Neural cell (in vitro differentiated cells): Measurements from ENCODE around the gene CTNNBL1. TPM values are rescaled to one million over a fixed set of nuclear protein-coding genes. Genes with fewer than 3 reads are reported as not detected.
A peak's percentile ranks its signal among the peaks of the same experiment; 100 is the strongest.

ENCODE experiments used
- H2AFZ ChIP-seq: fragments of 200-600, 300-800 bp; sonication (generic), shearing (Covaris generic); 2 replicates; pipeline ENCODE4 v1.6.0; 2014; ENCODE audit warnings: low read depth, mild to moderate bottlenecking, antibody characterized with exemption, low read length, moderate library complexity
- H3F3A ChIP-seq: fragments of 200-600 bp; shearing (Covaris generic); 2 replicates; pipeline ENCODE4 v1.6.1; 2016; ENCODE audit warnings: mild to moderate bottlenecking, moderate library complexity, mixed read lengths, antibody characterized with exemption, low read length; ENCODE audit not compliant: insufficient read depth, poor library complexity, severe bottlenecking
- H3K27ac ChIP-seq: fragments of 200-600, 300-800 bp; sonication (generic), shearing (Covaris generic); 2 replicates; pipeline ENCODE4 v1.5.1; 2014; ENCODE audit warnings: mild to moderate bottlenecking, low read length, moderate library complexity
- H3K27me3 ChIP-seq: fragments of 300-800, 200-600 bp; sonication (generic), shearing (Covaris generic); 2 replicates; pipeline ENCODE4 v1.6.0; 2014; ENCODE audit warnings: mild to moderate bottlenecking, low read depth, low read length, moderate library complexity; ENCODE audit not compliant: insufficient read depth
- H3K36me3 ChIP-seq: fragments of 300-800, 200-600 bp; sonication (generic), shearing (Covaris generic); 2 replicates; pipeline ENCODE4 v1.5.1; 2014; ENCODE audit warnings: mild to moderate bottlenecking, antibody characterized with exemption, low read length, moderate library complexity; ENCODE audit not compliant: insufficient read depth
- H3K4me2 ChIP-seq: fragments of 300-800, 200-600 bp; sonication (generic), shearing (Covaris generic); 2 replicates; pipeline ENCODE4 v1.6.0; 2014; ENCODE audit warnings: mild to moderate bottlenecking, low read length
- H3K4me3 ChIP-seq: fragments of 300-800, 200-600 bp; sonication (generic), shearing (Covaris generic); 2 replicates; pipeline ENCODE4 v1.5.1; 2014; ENCODE audit warnings: mild to moderate bottlenecking, low read length, moderate library complexity
- H3K79me2 ChIP-seq: fragments of 200-600 bp; shearing (Covaris generic); replicated peaks from 2 replicates; pipeline ENCODE4 v1.6.0; 2014; ENCODE audit warnings: mild to moderate bottlenecking, low read length, moderate library complexity; ENCODE audit not compliant: insufficient read depth
- H3K9ac ChIP-seq: fragments of 300-800, 200-600 bp; sonication (generic), shearing (Covaris generic); 2 replicates; pipeline ENCODE4 v1.6.1; 2016; ENCODE audit warnings: mild to moderate bottlenecking, low read length, mixed read lengths
- H3K9me2 ChIP-seq: fragments of 200-600 bp; shearing (Covaris generic); 2 replicates; pipeline ENCODE4 v1.6.1; 2016; ENCODE audit warnings: mild to moderate bottlenecking, low read length, mixed read lengths; ENCODE audit not compliant: insufficient read depth
- H3K9me3 ChIP-seq: fragments of 200-600, 300-800 bp; sonication (generic), shearing (Covaris generic); 2 replicates; pipeline ENCODE4 v1.6.1; 2016; ENCODE audit warnings: mild to moderate bottlenecking, mixed run types, low read length, moderate library complexity, mixed read lengths
- H4K20me1 ChIP-seq: fragments of 200-600 bp; shearing (Covaris generic); 2 replicates; pipeline ENCODE4 v1.6.1; 2016; ENCODE audit warnings: mild to moderate bottlenecking, mixed run types; ENCODE audit not compliant: insufficient read depth
- EP300 ChIP-seq: fragments of 450-650 bp; conservative IDR thresholded peaks from 2 replicates; pipeline ENCODE4 v1.6.1; 2014; ENCODE audit warnings: antibody characterized with exemption, mild to moderate bottlenecking, moderate library complexity; ENCODE audit not compliant: poor library complexity, severe bottlenecking
- EZH2 ChIP-seq: fragments of 200-600, 300-800 bp; shearing (Covaris generic), sonication (generic); IDR thresholded peaks from 2 replicates; pipeline ENCODE4 v1.6.1; 2014; ENCODE audit warnings: antibody characterized with exemption, low read length, borderline replicate concordance, mild to moderate bottlenecking; ENCODE audit not compliant: insufficient read depth, poor library complexity, severe bottlenecking
- MXI1 ChIP-seq: fragments of 450-650 bp; conservative IDR thresholded peaks from 2 replicates; pipeline ENCODE4 v1.6.1; 2014; ENCODE audit warnings: antibody characterized with exemption, mild to moderate bottlenecking; ENCODE audit not compliant: poor library complexity, severe bottlenecking
- POLR2AphosphoS5 ChIP-seq: IDR thresholded peaks from 2 replicates; pipeline ENCODE4 v1.6.1; 2012
- RAD21 ChIP-seq: fragments of 450-650 bp; conservative IDR thresholded peaks from 2 replicates; pipeline ENCODE4 v1.6.1; 2014; ENCODE audit warnings: antibody characterized with exemption, mild to moderate bottlenecking, moderate library complexity
- SMC3 ChIP-seq: fragments of 450-650 bp; conservative IDR thresholded peaks from 2 replicates; pipeline ENCODE4 v1.6.1; 2014; ENCODE audit warnings: antibody characterized with exemption, mild to moderate bottlenecking, moderate library complexity; ENCODE audit not compliant: poor library complexity
- TAF1 ChIP-seq: IDR thresholded peaks from 2 replicates; pipeline ENCODE4 v1.6.1; 2012; ENCODE audit warnings: low read depth
- polyA plus RNA-seq: library from polyadenylated mRNA; depleted of rRNA; stranded (reverse); fragments of >200 nt; gene quantifications from 2 replicates; pipeline ENCODE4 v1.2.3, GENCODE V29; 2014
- TF ChIP-seq, protein P1 (sequence below): fragments of 450-650 bp; IDR thresholded peaks from 2 replicates; pipeline ENCODE4 v1.5.1; 2014; ENCODE audit warnings: antibody characterized with exemption, mild to moderate bottlenecking, moderate library complexity; ENCODE audit not compliant: poor library complexity, severe bottlenecking
- TF ChIP-seq, protein P2 (sequence below): IDR thresholded peaks from 2 replicates; pipeline ENCODE4 v1.6.1; 2012; ENCODE audit warnings: borderline replicate concordance

The CTNNBL1 gene
- polyA plus RNA-seq, 1 donor from 2014 or later = 32.6 TPM

DNA sequence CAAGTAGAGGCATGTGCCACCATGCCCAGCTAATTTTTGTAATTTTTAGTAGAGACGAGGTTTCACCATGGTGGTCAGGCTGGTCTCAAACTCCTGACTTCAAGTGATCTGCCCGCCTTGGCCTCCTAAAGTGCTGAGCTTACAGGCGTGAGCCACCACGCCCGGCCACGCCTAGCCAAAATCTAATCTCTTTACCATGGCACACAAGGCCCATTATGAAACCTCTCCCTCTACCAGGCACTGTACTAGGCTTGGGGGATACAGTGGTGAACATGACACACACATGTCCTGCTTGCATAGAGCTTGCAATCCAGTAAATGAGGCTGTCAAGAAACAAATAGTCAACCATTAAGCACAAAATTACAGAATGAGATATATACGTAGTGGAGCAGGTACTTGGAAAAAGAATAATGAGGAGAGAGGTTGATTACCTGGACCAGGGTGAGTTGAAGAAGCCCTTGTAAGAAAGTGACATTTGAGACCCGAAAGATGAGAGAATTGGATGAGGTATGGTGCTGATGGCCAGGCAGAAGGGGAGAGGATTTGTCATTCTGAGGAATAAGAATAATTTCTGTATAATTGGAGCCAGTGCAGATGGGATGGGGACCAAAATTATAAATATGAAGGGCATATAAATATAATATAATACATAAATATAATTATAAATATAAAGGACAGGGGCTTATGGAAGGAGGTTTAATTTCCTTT lies 1.2 kb upstream of the CTNNBL1 start:
- Histone ChIP-seq H3K4me2 (no peak overlapping the region), H3K79me2 (peaks cover 23% of the 10 kb centered on the region), H3K36me3 (no peaks in the 10 kb centered on the region), H3K4me3 (no peak overlapping the region), H2AFZ (no peak overlapping the region), H3K9me3 (no peaks in the 10 kb centered on the region), H4K20me1 (no peaks in the 10 kb centered on the region), H3K9me2 (no peaks in the 10 kb centered on the region), H3F3A (no peaks in the 10 kb centered on the region), H3K27me3 (no peaks in the 10 kb centered on the region), H3K9ac (no peak overlapping the region), H3K27ac (no peak overlapping the region)
- TF ChIP-seq POLR2AphosphoS5 (no peak), SMC3 (no peak), EZH2 (no peak), MXI1 (no peak), RAD21 (no peak), TAF1 (no peak), EP300 (no peak)
- TF ChIP-seq, protein P1, sequence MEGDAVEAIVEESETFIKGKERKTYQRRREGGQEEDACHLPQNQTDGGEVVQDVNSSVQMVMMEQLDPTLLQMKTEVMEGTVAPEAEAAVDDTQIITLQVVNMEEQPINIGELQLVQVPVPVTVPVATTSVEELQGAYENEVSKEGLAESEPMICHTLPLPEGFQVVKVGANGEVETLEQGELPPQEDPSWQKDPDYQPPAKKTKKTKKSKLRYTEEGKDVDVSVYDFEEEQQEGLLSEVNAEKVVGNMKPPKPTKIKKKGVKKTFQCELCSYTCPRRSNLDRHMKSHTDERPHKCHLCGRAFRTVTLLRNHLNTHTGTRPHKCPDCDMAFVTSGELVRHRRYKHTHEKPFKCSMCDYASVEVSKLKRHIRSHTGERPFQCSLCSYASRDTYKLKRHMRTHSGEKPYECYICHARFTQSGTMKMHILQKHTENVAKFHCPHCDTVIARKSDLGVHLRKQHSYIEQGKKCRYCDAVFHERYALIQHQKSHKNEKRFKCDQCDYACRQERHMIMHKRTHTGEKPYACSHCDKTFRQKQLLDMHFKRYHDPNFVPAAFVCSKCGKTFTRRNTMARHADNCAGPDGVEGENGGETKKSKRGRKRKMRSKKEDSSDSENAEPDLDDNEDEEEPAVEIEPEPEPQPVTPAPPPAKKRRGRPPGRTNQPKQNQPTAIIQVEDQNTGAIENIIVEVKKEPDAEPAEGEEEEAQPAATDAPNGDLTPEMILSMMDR = no peak
- TF ChIP-seq, protein P2, sequence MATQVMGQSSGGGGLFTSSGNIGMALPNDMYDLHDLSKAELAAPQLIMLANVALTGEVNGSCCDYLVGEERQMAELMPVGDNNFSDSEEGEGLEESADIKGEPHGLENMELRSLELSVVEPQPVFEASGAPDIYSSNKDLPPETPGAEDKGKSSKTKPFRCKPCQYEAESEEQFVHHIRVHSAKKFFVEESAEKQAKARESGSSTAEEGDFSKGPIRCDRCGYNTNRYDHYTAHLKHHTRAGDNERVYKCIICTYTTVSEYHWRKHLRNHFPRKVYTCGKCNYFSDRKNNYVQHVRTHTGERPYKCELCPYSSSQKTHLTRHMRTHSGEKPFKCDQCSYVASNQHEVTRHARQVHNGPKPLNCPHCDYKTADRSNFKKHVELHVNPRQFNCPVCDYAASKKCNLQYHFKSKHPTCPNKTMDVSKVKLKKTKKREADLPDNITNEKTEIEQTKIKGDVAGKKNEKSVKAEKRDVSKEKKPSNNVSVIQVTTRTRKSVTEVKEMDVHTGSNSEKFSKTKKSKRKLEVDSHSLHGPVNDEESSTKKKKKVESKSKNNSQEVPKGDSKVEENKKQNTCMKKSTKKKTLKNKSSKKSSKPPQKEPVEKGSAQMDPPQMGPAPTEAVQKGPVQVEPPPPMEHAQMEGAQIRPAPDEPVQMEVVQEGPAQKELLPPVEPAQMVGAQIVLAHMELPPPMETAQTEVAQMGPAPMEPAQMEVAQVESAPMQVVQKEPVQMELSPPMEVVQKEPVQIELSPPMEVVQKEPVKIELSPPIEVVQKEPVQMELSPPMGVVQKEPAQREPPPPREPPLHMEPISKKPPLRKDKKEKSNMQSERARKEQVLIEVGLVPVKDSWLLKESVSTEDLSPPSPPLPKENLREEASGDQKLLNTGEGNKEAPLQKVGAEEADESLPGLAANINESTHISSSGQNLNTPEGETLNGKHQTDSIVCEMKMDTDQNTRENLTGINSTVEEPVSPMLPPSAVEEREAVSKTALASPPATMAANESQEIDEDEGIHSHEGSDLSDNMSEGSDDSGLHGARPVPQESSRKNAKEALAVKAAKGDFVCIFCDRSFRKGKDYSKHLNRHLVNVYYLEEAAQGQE = no peak

DNA sequence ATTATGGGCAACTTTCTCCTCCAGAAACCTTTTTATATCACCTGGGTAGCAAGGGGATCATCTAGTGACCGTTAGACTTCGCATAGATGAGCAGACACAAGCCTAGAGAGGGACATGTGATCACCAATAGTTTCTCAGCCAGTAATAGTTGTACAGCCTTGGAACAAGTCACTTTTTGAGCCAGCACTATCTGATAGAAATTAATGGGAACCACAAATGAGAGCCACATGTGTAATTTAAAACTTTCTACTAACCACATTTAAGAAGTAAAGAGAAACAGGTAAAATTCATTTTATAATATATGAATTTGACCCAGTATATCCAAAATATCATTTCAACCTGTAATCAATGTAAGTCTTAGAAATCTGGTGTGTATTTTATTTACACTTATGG lies 592 bp upstream of the CTNNBL1 start:
- H2AFZ ChIP-seq = no peak overlapping the region
- no peaks in the 10 kb centered on the region for H3K36me3 ChIP-seq
- peak overlapping the region; percentile 81 for H3K4me3 ChIP-seq
- TF ChIP-seq RAD21 (no peak), POLR2AphosphoS5 (no peak), SMC3 (no peak), EZH2 (no peak), MXI1 (no peak), EP300 (no peak), TAF1 (no peak)
- TF ChIP-seq, protein P1 = no peak
- TF ChIP-seq, protein P2 = no peak
- no peak overlapping the region for H3K9ac ChIP-seq
- H3K27me3 ChIP-seq = no peaks in the 10 kb centered on the region
- no peaks in the 10 kb centered on the region for H3F3A ChIP-seq
- H3K79me2 ChIP-seq = peaks cover 26% of the 10 kb centered on the region
- peak overlapping the region; percentile 49 for H3K4me2 ChIP-seq
- H3K27ac ChIP-seq = no peak overlapping the region
- no peaks in the 10 kb centered on the region for H3K9me2 ChIP-seq
- H4K20me1 ChIP-seq = no peaks in the 10 kb centered on the region
- H3K9me3 ChIP-seq = no peaks in the 10 kb centered on the region
